Natural killer cell (primary cell): Measurements from ENCODE around the gene KDM4B. TPM values are rescaled to one million over a fixed set of nuclear protein-coding genes. Genes with fewer than 3 reads are reported as not detected.

Experiments used
- ATAC-seq, 3 donors: fragments of 150-1000 bp in 2 of 3; fragments of 200-7000 bp in 1 of 3; cut with Tn5 transposase; 1 replicate in 1 of 3; 2 replicates in 2 of 3; pipeline ENCODE4 v1.10.0; 2021; ENCODE audit warnings: mild to moderate bottlenecking in 2 of 3, moderate library complexity in 2 of 3
- DNase-seq, 2 donors: peaks; one replicate each; pipeline versions ENCODE4 v3.0.0 to v3.0.0-alpha.2; 2013 to 2021; ENCODE audit warnings: mixed read lengths in 1 of 2
- H3K27ac ChIP-seq: one replicate; pipeline ENCODE4 v1.5.1; 2013; ENCODE audit warnings: mild to moderate bottlenecking, low read length
- H3K27me3 ChIP-seq: one replicate; pipeline ENCODE4 v1.6.1; 2013; ENCODE audit warnings: low read length; ENCODE audit not compliant: control insufficient read depth, insufficient read depth
- H3K36me3 ChIP-seq: one replicate; pipeline ENCODE4 v1.6.1; 2013; ENCODE audit warnings: low read length; ENCODE audit not compliant: control insufficient read depth, insufficient read depth
- H3K4me1 ChIP-seq: one replicate; pipeline ENCODE4 v1.6.1; 2013; ENCODE audit warnings: low read length; ENCODE audit not compliant: control insufficient read depth, insufficient read depth
- H3K4me3 ChIP-seq: one replicate; pipeline ENCODE4 v1.5.1; 2013; ENCODE audit warnings: low read length
- H3K9me3 ChIP-seq: one replicate; pipeline ENCODE4 v1.6.1; 2013; ENCODE audit warnings: low read length; ENCODE audit not compliant: control insufficient read depth, insufficient read depth
- H3K27ac Mint-ChIP-seq, 2 donors: one replicate each; pipeline ENCODE4 v1.8.0; 2022; ENCODE audit warnings: mild to moderate bottlenecking in 2 of 2, mixed read lengths in 2 of 2, moderate library complexity in 1 of 2
- H3K27me3 Mint-ChIP-seq, 2 donors: one replicate each; pipeline ENCODE4 v1.8.0; 2022; ENCODE audit warnings: low read depth in 2 of 2, mixed read lengths in 2 of 2
- H3K36me3 Mint-ChIP-seq: one replicate; pipeline ENCODE4 v1.8.0; 2022; ENCODE audit warnings: mixed read lengths
- H3K4me1 Mint-ChIP-seq, 2 donors: one replicate each; pipeline ENCODE4 v1.8.0; 2022; ENCODE audit warnings: mixed read lengths in 2 of 2
- H3K4me3 Mint-ChIP-seq: one replicate; pipeline ENCODE4 v1.8.0; 2022; ENCODE audit warnings: mild to moderate bottlenecking, moderate library complexity, mixed read lengths
- H3K9me3 Mint-ChIP-seq, 2 donors: one replicate each; pipeline ENCODE4 v1.8.0; 2022; ENCODE audit warnings: mixed read lengths in 2 of 2
- WGBS: methylation state at CpG from one replicate; pipeline ENCODE4 v1.1.7; 2013; ENCODE audit warnings: missing lambda C conversion rate; ENCODE audit not compliant: insufficient coverage; 5-methylcytosine and 5-hydroxymethylcytosine counted together
- intact Hi-C: fragments of 100-400 bp; cut with micrococcal nuclease; formaldehyde crosslinking; loops from one replicate; pipeline ENCODE4 v1.14.2; 2022
- total RNA-seq, 4 donors: library from RNA; stranded (reverse); fragments of 120-200 nt in 1 of 4; gene quantifications; one replicate each; pipeline versions ENCODE4 v1.2.3 to v1.2.4, GENCODE V29; 2013 to 2022
- TF ChIP-seq, protein P1 (sequence below): fragments of 200-600 bp; IDR thresholded peaks from one replicate; pipeline ENCODE4 v1.8.0; 2022; ENCODE audit warnings: antibody characterized with exemption

The KDM4B gene
- total RNA-seq, 3 donors from 2014 or later (not counting 1 experiment from before 2014, with no cell fraction given): 68.0 to 73.5 (median 68.1) TPM

DNA sequence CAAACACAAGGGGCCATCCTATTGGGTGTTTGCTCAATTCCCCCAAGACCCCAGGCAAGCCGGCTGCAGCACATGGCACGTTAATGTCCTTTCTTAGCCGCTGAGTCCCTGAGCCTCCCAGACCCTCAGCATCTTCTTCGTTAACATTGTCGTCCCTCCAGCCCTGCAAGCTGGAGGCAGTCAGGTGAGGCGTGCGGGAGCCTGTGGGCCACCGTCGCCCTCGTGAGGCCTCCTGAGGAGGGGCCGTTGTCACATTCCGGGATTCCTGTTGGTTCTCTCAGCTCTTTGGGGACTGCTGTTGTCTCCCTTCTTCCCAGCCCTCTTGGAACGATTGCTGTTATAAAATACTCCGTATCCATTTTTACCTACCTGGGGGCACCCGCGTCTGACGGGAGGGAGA lies 140.6 kb downstream of the KDM4B start:
- Mint-ChIP-seq H3K9me3 (no peaks in the 10 kb centered on the region), H3K4me3 (no peak overlapping the region), H3K4me1 (no peaks in the 10 kb centered on the region), H3K27ac (no peak overlapping the region), H3K36me3 (no peaks in the 10 kb centered on the region), H3K27me3 (no peaks in the 10 kb centered on the region)
- no peak overlapping the region for H3K27ac ChIP-seq
- H3K9me3 ChIP-seq: no peaks in the 10 kb centered on the region
- TF ChIP-seq, protein P1, sequence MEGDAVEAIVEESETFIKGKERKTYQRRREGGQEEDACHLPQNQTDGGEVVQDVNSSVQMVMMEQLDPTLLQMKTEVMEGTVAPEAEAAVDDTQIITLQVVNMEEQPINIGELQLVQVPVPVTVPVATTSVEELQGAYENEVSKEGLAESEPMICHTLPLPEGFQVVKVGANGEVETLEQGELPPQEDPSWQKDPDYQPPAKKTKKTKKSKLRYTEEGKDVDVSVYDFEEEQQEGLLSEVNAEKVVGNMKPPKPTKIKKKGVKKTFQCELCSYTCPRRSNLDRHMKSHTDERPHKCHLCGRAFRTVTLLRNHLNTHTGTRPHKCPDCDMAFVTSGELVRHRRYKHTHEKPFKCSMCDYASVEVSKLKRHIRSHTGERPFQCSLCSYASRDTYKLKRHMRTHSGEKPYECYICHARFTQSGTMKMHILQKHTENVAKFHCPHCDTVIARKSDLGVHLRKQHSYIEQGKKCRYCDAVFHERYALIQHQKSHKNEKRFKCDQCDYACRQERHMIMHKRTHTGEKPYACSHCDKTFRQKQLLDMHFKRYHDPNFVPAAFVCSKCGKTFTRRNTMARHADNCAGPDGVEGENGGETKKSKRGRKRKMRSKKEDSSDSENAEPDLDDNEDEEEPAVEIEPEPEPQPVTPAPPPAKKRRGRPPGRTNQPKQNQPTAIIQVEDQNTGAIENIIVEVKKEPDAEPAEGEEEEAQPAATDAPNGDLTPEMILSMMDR: no peak
- H3K4me3 ChIP-seq: no peak overlapping the region
- WGBS: 95% methylated on average over 17 of the region's 17 CpGs
- no peaks in the 10 kb centered on the region for H3K4me1 ChIP-seq
- ATAC-seq: no peak
- DNase-seq: no peak
- peaks cover 21% of the 10 kb centered on the region for H3K36me3 ChIP-seq
- H3K27me3 ChIP-seq: no peaks in the 10 kb centered on the region
- intact Hi-C loops: no loop called here

DNA sequence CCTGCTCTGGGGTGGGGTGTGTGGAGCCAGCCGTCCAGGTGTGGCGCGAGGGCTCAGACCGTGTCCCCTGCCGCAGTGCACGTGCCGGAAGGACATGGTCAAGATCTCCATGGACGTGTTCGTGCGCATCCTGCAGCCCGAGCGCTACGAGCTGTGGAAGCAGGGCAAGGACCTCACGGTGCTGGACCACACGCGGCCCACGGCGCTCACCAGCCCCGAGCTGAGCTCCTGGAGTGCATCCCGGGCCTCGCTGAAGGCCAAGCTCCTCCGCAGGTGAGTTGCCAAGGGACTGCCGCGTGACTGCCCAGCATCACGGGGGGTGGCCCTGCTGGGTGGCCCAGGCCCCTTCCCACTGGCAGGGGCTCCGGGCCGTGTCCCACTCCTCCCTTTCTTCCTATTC lies 141.6 kb downstream of the KDM4B start:
- TF ChIP-seq, protein P1: no peak
- H3K9me3 ChIP-seq: peaks cover under 1% of the 10 kb centered on the region
- peaks cover 0 to 1% of the 10 kb centered on the region in 2 donors for H3K9me3 Mint-ChIP-seq
- no peak for DNase-seq
- no peak overlapping the region for H3K4me3 ChIP-seq
- H3K4me1 ChIP-seq: no peaks in the 10 kb centered on the region
- H3K27me3 ChIP-seq: no peaks in the 10 kb centered on the region
- H3K27me3 Mint-ChIP-seq: no peaks in the 10 kb centered on the region
- no peak for ATAC-seq
- no peak overlapping the region for H3K27ac Mint-ChIP-seq
- intact Hi-C loops: no loop called here
- H3K27ac ChIP-seq: no peak overlapping the region
- H3K36me3 Mint-ChIP-seq: no peaks in the 10 kb centered on the region
- WGBS: 98% methylated on average over 27 of the region's 27 CpGs
- peaks cover 0 to 3% of the 10 kb centered on the region in 2 donors for H3K4me1 Mint-ChIP-seq
- H3K36me3 ChIP-seq: peaks cover 21% of the 10 kb centered on the region
- no peak overlapping the region for H3K4me3 Mint-ChIP-seq

DNA sequence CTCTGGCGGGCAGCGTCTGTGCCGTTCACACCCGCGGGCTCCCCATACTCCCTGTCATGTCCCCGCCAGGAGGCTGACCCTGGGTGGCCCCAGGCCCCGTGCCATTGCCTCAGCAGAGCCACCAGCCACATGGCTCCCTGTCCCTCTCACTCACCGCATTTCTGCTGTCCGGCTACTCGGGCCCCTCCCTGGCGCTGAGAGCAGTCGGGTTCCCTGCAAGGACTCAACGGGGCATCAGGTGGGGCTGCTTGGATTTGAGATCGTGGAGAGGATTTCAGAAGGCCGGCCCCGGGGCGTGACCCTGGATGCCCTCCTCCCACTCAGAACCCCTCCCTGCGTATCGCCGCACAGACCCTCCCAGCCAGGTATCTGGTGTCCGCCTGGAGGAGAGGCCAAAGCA lies 142.1 kb downstream of the KDM4B start:
- no peak overlapping the region for H3K27ac ChIP-seq
- Mint-ChIP-seq H3K36me3 (no peaks in the 10 kb centered on the region), H3K27me3 (no peaks in the 10 kb centered on the region), H3K4me3 (no peak overlapping the region), H3K4me1 (peaks cover 0 to 4% of the 10 kb centered on the region in 2 donors), H3K27ac (no peak overlapping the region), H3K9me3 (peaks cover 0 to 4% of the 10 kb centered on the region in 2 donors)
- TF ChIP-seq, protein P1: no peak
- 96% methylated on average over 21 of the region's 21 CpGs for WGBS
- ATAC-seq: no peak
- H3K9me3 ChIP-seq: peaks cover 5% of the 10 kb centered on the region
- no peak overlapping the region for H3K4me3 ChIP-seq
- intact Hi-C loops: no loop called here
- no peak for DNase-seq
- H3K36me3 ChIP-seq: peaks cover 21% of the 10 kb centered on the region
- H3K4me1 ChIP-seq: no peaks in the 10 kb centered on the region
- H3K27me3 ChIP-seq: no peaks in the 10 kb centered on the region

DNA sequence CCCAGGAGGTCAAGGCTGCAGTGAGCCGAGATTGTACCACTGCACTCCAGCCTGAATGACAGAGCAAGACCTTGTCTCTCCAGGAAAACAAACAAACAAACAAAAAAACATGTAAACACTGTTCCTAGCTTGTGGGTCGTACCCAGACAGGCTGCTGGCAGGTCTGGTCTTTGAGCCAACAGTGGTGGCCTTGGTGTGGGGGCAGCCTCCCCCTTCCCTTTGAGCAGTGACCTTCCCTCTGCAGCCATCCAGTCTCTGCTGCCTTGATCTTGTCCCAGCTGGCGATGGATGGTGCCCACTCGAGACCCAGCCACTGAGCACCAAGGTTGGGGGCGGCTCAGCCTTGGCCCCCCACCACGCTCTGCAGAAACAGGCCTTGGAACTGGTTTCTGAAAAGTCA lies 143.3 kb downstream of the KDM4B start:
- H3K36me3 ChIP-seq: peaks cover 19% of the 10 kb centered on the region
- no peak for DNase-seq
- intact Hi-C loops: no loop called here
- Mint-ChIP-seq H3K4me3 (no peak overlapping the region), H3K27ac (no peak overlapping the region), H3K9me3 (peaks cover 0 to 4% of the 10 kb centered on the region in 2 donors), H3K4me1 (peaks cover 5 to 11% of the 10 kb centered on the region in 2 donors), H3K27me3 (no peaks in the 10 kb centered on the region), H3K36me3 (no peaks in the 10 kb centered on the region)
- no peak for ATAC-seq
- no peak overlapping the region for H3K27ac ChIP-seq
- H3K4me3 ChIP-seq: no peak overlapping the region
- WGBS: 96% methylated on average over 6 of the region's 6 CpGs
- TF ChIP-seq, protein P1: no peak
- peaks cover 9% of the 10 kb centered on the region for H3K9me3 ChIP-seq
- no peaks in the 10 kb centered on the region for H3K4me1 ChIP-seq
- no peaks in the 10 kb centered on the region for H3K27me3 ChIP-seq
